Chondrocyte (in vitro differentiated cells): Measurements from ENCODE around the gene TMEM271. TPM values are rescaled to one million over a fixed set of nuclear protein-coding genes. Genes with fewer than 3 reads are reported as not detected.
A peak's percentile ranks its signal among the peaks of the same experiment; 100 is the strongest.

ENCODE experiments used
- DNase-seq: peaks from one replicate; pipeline ENCODE4 v3.0.0; 2021; ENCODE audit warnings: mixed read lengths, low spot score
- H3K27ac Mint-ChIP-seq: one replicate; pipeline ENCODE4 v1.8.0; 2021; ENCODE audit warnings: mild to moderate bottlenecking, moderate library complexity, mixed read lengths; ENCODE audit not compliant: unreplicated experiment
- H3K27me3 Mint-ChIP-seq: 2 replicates; pipeline ENCODE4 v1.8.0; 2021; ENCODE audit warnings: low read depth, mixed read lengths
- H3K36me3 Mint-ChIP-seq: 2 replicates; pipeline ENCODE4 v1.8.0; 2021; ENCODE audit warnings: low read depth, mixed read lengths
- H3K4me1 Mint-ChIP-seq: 2 replicates; pipeline ENCODE4 v1.8.0; 2021; ENCODE audit warnings: low read depth, mild to moderate bottlenecking, mixed read lengths
- H3K4me3 Mint-ChIP-seq: one replicate; pipeline ENCODE4 v1.8.0; 2021; ENCODE audit warnings: mild to moderate bottlenecking, moderate library complexity, mixed read lengths; ENCODE audit not compliant: unreplicated experiment
- H3K9me3 Mint-ChIP-seq: 2 replicates; pipeline ENCODE4 v1.8.0; 2021; ENCODE audit warnings: low read depth, mixed read lengths
- CTCF ChIP-seq: fragments of 200-600 bp; sonication (generic); IDR thresholded peaks from 2 replicates; pipeline ENCODE4 v1.5.0; 2021; ENCODE audit warnings: antibody characterized with exemption, mild to moderate bottlenecking, moderate library complexity
- total RNA-seq: library from RNA; stranded (reverse); gene quantifications from 3 replicates; pipeline ENCODE4 v1.2.1, GENCODE V29; 2021

TMEM271 gene
- total RNA-seq, 1 donor from 2014 or later: not detected

DNA sequence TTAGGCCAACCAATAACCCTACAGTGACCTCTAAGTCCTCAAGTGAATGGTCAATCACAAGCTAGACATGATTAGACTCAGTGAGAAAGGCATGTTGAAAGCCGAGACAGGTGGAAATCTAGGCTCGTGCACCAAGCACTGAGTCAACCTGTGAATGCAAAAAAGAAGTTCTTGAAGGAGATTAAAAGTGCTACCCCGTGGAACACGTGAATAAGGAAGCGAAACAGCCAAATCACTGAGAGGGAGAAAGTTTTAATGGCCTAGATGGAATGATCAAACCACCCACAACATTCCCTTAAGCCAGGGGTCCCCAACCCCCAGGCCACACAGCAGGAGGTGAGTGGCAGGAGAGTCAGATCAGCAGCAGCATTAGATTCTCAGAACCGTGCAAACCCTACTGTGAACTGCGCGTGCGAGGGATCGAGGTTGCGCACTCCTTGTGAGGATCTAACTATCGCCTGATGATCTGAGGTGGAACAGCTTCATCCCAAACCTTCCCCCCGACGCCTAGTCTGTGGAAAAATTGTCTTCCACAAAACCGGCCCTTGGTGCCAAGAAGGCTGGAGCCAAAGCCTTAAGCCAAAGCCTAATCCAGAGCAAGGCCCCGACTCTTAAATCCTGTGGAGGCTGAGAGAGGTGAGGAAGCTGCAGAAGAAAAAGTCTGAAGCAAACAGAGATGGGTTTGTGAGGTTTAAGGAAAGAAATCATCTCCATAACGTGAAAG, 29.8 kb upstream of the TMEM271 start:
- Mint-ChIP-seq H3K4me1 (peaks cover 8% of the 10 kb centered on the region), H3K27me3 (no peaks in the 10 kb centered on the region), H3K36me3 (peaks cover 3% of the 10 kb centered on the region), H3K9me3 (peaks cover 8% of the 10 kb centered on the region), H3K27ac (no peak overlapping the region), H3K4me3 (no peak overlapping the region)
- DNase-seq: peak; percentile 42
- no peak for TF ChIP-seq CTCF

DNA sequence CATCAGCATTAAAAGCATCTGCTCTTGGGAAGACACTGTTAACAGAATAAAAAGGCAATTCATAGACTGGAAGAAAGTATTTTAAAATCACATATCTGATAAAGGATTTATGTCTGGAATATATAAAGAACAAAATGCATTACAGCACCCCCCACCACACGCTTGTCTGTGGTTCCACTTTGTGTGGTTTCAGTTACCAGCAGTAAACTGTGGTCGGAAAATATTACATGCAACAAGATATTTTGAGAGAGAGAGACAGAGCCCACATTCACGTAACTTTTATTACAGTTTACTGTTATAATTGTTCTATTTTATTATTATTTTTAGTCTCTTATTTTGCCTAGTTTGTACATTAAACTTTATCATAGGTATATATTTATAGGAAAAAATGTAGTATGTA, 28.0 kb upstream of the TMEM271 start:
- Mint-ChIP-seq H3K4me3 (no peak overlapping the region), H3K27me3 (no peaks in the 10 kb centered on the region), H3K27ac (no peak overlapping the region), H3K36me3 (no peaks in the 10 kb centered on the region), H3K9me3 (peaks cover 2% of the 10 kb centered on the region), H3K4me1 (no peaks in the 10 kb centered on the region)
- no peak for TF ChIP-seq CTCF
- DNase-seq: no peak

GRCh38 chr4:602559-602942, 26.5 kb upstream of the TMEM271 start:
- H3K9me3 Mint-ChIP-seq: no peaks in the 10 kb centered on the region
- peak; percentile 69 for DNase-seq
- peak; percentile 42 for TF ChIP-seq CTCF
- H3K27ac Mint-ChIP-seq: no peak overlapping the region
- peaks cover 8% of the 10 kb centered on the region for H3K27me3 Mint-ChIP-seq
- H3K4me1 Mint-ChIP-seq: no peaks in the 10 kb centered on the region
- H3K4me3 Mint-ChIP-seq: no peak overlapping the region
- H3K36me3 Mint-ChIP-seq: no peaks in the 10 kb centered on the region

DNA sequence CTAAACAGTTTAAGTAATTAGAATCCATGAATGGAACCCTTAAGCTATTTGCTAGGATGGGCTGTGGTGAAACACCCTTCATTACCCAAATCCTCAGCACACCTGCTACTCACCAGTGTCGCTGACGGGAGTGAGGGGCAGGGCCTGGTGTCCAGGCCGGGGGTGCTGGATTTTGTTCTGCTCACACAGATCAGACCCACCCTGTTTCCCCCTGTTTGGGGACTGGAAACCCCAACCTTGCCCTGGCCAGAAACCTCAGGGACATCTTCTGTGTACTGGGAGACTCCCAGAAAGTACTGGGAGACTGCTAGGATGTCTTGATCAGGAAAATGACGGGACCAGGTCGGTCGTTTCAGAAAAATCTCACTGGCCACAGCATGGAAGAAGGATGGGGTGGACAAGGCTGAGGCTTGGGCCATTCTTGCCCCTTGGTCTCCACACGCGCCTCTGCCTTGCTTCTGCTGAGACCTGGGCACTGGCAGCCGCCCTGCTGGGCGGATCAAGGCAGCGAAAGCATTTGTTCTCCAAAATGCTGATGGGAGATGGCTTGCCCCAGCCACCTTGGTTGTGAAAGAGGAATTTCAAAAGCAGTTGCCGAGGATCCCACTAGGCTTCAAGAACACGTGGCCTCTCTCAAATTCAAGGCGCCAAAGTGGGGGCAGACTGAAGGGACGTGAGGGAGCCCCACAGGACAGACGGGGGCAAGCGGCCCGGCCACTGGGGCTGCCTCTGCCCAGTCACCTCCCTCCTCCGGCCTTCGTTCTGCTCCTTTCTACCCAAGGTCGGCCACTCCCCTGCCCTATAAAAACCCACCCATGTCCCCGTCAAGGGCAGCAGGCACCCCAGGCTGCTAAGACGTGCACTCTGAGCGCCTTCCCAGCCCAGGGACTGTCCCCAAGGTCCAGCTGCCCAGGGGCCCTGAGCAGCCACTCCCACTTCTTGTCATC, 25.8 kb upstream of the TMEM271 start:
- DNase-seq: peak; percentile 63
- H3K27me3 Mint-ChIP-seq: peaks cover 10% of the 10 kb centered on the region
- no peaks in the 10 kb centered on the region for H3K4me1 Mint-ChIP-seq
- H3K9me3 Mint-ChIP-seq: no peaks in the 10 kb centered on the region
- no peaks in the 10 kb centered on the region for H3K36me3 Mint-ChIP-seq
- no peak for TF ChIP-seq CTCF
- no peak overlapping the region for H3K27ac Mint-ChIP-seq
- no peak overlapping the region for H3K4me3 Mint-ChIP-seq

DNA sequence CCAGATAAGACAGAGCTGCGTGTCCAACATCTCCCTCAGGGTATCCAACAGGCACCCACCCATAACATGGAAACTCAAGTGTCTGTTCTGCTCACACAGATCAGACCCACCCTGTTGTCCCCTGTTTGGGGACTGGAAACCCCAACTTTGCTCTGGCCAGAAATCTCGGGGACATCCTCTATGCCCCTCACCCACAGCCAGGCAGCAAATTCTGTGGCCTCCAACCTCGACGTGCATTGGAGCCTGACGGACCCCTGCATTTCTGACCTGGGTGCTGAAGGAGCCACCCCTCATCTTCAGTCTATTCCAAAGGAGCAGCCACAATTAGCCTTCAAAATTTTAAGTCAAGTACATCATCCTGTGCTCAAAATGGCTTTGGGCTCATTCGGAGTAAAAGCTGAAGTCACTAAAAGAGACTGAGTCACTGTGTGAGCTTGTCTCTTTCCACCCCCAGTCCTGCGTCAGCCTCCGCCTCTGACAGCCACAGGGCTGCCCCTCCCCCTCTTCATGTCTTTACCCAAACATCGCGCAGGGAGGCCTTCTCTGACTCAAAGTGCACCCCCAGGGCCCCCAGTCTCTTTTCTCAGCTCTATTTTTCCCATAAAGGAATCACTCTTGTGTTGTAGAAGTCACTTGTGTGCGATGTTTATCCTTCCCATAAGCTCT, 24.9 kb upstream of the TMEM271 start:
- peak; percentile 48 for DNase-seq
- no peak for TF ChIP-seq CTCF
- Mint-ChIP-seq H3K27ac (no peak overlapping the region), H3K9me3 (no peaks in the 10 kb centered on the region), H3K27me3 (peaks cover 13% of the 10 kb centered on the region), H3K4me1 (no peaks in the 10 kb centered on the region), H3K36me3 (no peaks in the 10 kb centered on the region), H3K4me3 (no peak overlapping the region)
